Activated T-cell treated with anti-CD3 and anti-CD28 coated beads, Interleukin-2, amount 50 U/mL, for 72 hours (primary cell): ENCODE measurements around the gene FHIT. TPM values are rescaled to one million over a fixed set of nuclear protein-coding genes. Genes with fewer than 3 reads are reported as not detected.

Experiments
- ATAC-seq, 2 donors: fragments of 150-1000 bp; cut with Tn5 transposase; replicated peaks in 1 of 2; 2 replicates each; pipeline ENCODE4 v1.10.0; 2021; ENCODE audit warnings: moderate library complexity in 2 of 2, mild to moderate bottlenecking in 1 of 2
- DNase-seq, 2 donors: peaks; one replicate each; pipeline ENCODE4 v3.0.0; 2021 to 2022; ENCODE audit warnings: mixed read lengths in 1 of 2
- H3K27ac Mint-ChIP-seq: one replicate; pipeline ENCODE4 v1.8.0; 2022; ENCODE audit warnings: mild to moderate bottlenecking, moderate library complexity, mixed read lengths
- H3K27me3 Mint-ChIP-seq: one replicate; pipeline ENCODE4 v1.8.0; 2022; ENCODE audit warnings: low read depth, mixed read lengths
- H3K36me3 Mint-ChIP-seq, 2 donors: one replicate each; pipeline ENCODE4 v1.8.0; 2022; ENCODE audit warnings: mixed read lengths in 2 of 2, mild to moderate bottlenecking in 1 of 2; ENCODE audit not compliant: insufficient read depth in 2 of 2
- H3K4me1 Mint-ChIP-seq: one replicate; pipeline ENCODE4 v1.8.0; 2022; ENCODE audit warnings: low read depth, mixed read lengths
- H3K4me3 Mint-ChIP-seq, 2 donors: one replicate each; pipeline ENCODE4 v1.8.0; 2022; ENCODE audit warnings: mild to moderate bottlenecking in 2 of 2, mixed read lengths in 2 of 2, moderate library complexity in 2 of 2
- H3K9me3 Mint-ChIP-seq, 2 donors: one replicate each; pipeline ENCODE4 v1.8.0; 2022; ENCODE audit warnings: mixed read lengths in 2 of 2
- total RNA-seq, 2 donors: library from RNA; stranded (reverse); gene quantifications; one replicate each; pipeline ENCODE4 v1.2.3, GENCODE V29; 2022

Gene FHIT
- total RNA-seq, 2 donors from 2014 or later = 48.2 to 54.9 TPM

DNA sequence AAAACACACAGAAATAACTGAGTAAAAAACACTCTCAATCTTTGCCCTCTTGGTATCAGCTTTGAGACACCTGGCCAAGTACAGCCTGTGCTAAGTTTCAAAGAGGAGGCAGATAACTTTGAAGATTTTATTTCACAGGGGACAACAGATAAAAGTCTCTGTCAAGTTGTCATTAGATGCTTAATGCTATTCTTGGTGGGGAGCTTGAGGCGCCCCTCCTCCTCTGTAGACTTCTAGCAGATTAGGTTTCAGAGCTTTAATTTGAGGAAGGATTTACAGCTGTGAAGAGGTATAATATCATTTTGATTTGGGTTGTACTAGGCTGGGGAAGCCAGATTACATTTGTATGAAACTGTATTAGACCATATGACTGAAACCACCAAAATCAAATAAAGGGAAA, 620.3 kb downstream of the FHIT start:
- Mint-ChIP-seq H3K36me3 (no peaks in the 10 kb centered on the region), H3K27me3 (no peaks in the 10 kb centered on the region), H3K9me3 (no peaks in the 10 kb centered on the region), H3K27ac (no peak overlapping the region), H3K4me3 (no peak overlapping the region), H3K4me1 (no peaks in the 10 kb centered on the region)
- no peak for ATAC-seq
- DNase-seq = no peak

DNA sequence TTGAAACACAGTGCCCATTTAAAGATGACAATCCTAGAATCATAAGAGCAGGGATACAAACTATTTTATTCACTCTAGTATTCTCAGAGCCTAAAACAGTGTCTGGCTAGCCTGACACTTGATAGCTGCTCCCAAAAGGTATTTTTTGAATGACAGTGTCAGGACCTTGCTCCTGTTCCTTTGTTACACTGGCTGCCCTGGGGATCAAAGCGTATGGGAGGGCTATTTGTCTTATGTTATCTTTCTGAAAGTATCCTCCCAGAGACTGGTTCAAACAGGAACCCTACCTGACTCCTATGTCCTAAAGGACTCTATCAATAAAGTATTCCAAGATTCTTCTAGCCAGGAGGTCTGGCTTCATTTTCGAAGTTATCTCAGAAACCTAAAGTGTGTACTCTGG, 621.4 kb downstream of the FHIT start:
- Mint-ChIP-seq H3K4me3 (no peak overlapping the region), H3K36me3 (no peaks in the 10 kb centered on the region), H3K27ac (no peak overlapping the region), H3K4me1 (no peaks in the 10 kb centered on the region), H3K9me3 (peaks cover 0 to 2% of the 10 kb centered on the region in 2 donors), H3K27me3 (no peaks in the 10 kb centered on the region)
- no peak for ATAC-seq
- no peak for DNase-seq

DNA sequence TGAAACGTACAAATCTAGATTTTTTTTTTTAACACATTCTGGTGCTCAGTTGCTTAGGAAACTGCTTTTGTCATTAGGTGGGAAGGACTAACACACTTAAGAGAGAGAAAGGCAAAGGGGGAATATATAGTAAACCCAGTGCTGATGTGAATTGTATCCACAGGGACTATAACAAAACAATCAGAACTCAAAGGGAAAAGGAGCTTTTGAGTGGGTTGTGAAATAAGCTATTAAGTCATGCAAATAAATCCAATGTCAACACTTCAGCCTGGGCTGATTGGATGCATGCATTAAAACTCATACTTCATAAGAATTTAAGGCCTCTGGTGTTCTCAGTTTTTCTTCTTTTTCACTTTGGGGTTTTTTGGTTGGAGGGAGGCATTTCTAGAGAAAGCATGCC, 628.9 kb downstream of the FHIT start:
- no peak overlapping the region for H3K27ac Mint-ChIP-seq
- no peaks in the 10 kb centered on the region for H3K27me3 Mint-ChIP-seq
- no peaks in the 10 kb centered on the region for H3K4me1 Mint-ChIP-seq
- ATAC-seq = no peak
- H3K9me3 Mint-ChIP-seq = peaks cover 2 to 4% of the 10 kb centered on the region in 2 donors
- DNase-seq = no peak
- H3K36me3 Mint-ChIP-seq = peaks cover 0 to 4% of the 10 kb centered on the region in 2 donors
- no peak overlapping the region for H3K4me3 Mint-ChIP-seq

DNA sequence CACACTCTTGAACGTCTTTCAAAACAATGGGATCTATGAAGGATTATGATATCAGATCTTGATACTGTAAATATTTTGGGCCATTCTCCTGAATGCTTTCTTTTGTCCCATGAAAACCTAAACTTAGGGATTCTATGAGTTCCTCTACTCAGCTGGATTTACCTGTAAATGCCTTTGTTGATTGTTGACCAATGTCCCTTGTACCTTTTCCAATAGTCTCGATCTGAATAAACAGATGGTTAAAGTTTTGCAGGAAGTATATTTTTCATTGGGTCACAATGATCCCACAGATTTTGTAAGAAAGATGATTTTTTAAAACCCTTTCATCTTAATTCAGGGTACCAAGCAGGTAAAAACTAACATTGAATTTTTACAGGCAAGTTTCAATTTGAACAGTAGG, 634.1 kb downstream of the FHIT start:
- Mint-ChIP-seq H3K4me1 (no peaks in the 10 kb centered on the region), H3K9me3 (peaks cover 5 to 8% of the 10 kb centered on the region in 2 donors), H3K4me3 (no peak overlapping the region), H3K27ac (no peak overlapping the region), H3K27me3 (no peaks in the 10 kb centered on the region), H3K36me3 (peaks cover 0 to 2% of the 10 kb centered on the region in 2 donors)
- ATAC-seq = no peak
- no peak for DNase-seq

DNA sequence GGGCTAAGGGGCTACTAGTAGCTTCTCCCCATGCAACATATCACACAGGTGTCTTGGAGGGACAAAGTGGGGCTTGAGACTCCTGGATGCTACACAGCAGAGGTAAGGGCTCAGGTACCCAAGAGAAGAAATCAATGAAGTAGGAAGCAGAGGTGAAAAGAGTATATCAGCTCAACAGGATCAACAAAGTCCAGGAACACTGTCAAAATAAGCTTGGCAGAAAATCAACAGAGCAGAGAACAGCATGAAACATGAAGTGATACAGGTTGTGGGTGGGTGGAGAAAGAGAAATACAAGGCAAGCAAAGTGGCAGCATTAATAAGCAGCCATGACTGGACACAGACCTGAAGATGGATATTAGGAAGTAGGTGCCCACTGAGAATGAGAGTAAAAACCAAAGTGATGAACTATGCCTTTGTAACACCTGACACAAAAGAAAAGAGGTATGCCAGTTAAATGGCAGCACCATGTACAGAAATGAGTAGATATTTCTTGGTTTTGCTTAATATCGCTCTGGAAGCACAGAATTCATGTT, 637.4 kb downstream of the FHIT start:
- DNase-seq = no peak

DNA sequence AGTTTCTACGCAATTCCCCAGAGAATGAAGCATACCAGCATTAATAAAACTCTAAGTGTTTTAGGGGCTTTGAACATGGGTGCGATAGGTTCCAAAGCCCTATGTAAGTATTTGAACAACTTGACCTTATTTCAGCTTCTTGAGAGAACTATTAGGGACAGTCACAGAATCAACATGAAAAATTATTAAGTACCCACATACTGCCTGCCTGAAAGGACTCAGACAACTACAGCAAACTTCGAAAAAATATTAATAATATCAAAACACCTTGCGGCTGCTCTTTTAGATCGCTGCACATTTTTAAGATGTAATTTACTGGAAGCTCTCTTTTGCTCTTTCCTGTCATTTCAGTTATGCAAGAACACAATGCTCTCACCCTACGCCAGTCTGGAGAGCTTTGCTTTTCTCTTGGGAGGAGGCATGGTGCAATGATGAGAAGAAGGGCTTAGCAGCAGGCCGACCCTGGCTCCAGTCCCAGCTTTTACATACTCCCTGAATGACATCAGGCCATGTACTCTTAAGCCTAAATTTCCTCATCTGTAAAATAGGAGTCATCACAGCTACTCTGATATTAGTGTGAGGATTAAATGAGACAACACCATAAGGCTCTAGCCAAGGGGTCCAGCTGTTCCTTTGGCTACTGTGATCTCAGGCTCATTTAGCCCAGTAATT, 640.7 kb downstream of the FHIT start:
- H3K36me3 Mint-ChIP-seq = no peaks in the 10 kb centered on the region

More for the DNA sequence above, 637.4 kb downstream of the FHIT start:
- Mint-ChIP-seq H3K27ac (no peak overlapping the region), H3K4me1 (no peaks in the 10 kb centered on the region), H3K27me3 (no peaks in the 10 kb centered on the region), H3K9me3 (peaks cover 5% of the 10 kb centered on the region in 2 donors), H3K36me3 (peaks cover 0 to 2% of the 10 kb centered on the region in 2 donors), H3K4me3 (no peak overlapping the region)
- ATAC-seq = no peak

DNA sequence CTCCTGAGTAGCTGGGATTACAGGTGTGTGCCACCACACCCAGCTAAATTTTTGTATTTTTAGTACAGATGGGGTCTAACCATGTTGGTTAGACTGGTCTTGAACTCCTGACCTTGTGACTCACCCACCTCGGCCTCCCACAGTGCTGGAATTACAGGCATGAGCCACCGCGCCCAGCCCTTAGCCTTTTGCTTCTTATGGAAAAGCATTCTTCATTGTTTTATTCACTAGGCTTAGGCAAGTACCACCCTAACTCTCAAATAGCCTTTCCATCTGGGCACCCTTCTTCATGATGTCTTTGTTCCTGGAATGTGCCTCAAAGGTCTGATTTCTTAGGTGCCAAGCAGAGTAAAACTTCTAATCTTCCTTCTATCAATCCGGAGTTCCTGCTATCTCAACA, 641.8 kb downstream of the FHIT start:
- Mint-ChIP-seq H3K9me3 (peaks cover 4 to 5% of the 10 kb centered on the region in 2 donors), H3K27me3 (no peaks in the 10 kb centered on the region), H3K4me3 (no peak overlapping the region), H3K27ac (no peak overlapping the region), H3K36me3 (no peaks in the 10 kb centered on the region), H3K4me1 (no peaks in the 10 kb centered on the region)
- DNase-seq (no peak), ATAC-seq (no peak)

More for the DNA sequence above, 640.7 kb downstream of the FHIT start:
- Mint-ChIP-seq H3K27me3 (no peaks in the 10 kb centered on the region), H3K9me3 (peaks cover 5% of the 10 kb centered on the region in 2 donors), H3K27ac (no peak overlapping the region), H3K4me3 (no peak overlapping the region), H3K4me1 (no peaks in the 10 kb centered on the region)
- DNase-seq (no peak), ATAC-seq (no peak)

DNA sequence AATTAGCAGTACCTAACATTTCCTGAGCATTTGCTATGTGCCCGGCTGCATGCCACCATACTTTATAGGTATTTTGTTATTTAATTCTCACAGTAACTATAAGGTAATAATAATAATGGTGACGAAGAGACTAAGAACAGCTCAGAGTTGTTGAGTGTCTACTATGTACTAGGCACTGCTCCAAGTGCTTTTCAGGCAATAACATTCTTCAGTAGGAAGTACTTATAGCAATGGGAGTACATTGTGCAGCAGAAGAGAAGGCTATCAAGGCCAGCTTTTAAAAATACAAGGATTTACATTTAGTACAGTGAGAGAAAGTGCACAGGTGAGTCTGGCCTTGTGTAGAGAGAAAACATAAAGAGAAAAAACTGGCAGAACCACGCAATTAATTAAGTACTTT, 647.4 kb downstream of the FHIT start:
- Mint-ChIP-seq H3K4me1 (peaks cover 11% of the 10 kb centered on the region), H3K9me3 (no peaks in the 10 kb centered on the region), H3K4me3 (no peak overlapping the region), H3K27me3 (no peaks in the 10 kb centered on the region), H3K36me3 (no peaks in the 10 kb centered on the region), H3K27ac (no peak overlapping the region)
- no peak for ATAC-seq
- DNase-seq = no peak

DNA sequence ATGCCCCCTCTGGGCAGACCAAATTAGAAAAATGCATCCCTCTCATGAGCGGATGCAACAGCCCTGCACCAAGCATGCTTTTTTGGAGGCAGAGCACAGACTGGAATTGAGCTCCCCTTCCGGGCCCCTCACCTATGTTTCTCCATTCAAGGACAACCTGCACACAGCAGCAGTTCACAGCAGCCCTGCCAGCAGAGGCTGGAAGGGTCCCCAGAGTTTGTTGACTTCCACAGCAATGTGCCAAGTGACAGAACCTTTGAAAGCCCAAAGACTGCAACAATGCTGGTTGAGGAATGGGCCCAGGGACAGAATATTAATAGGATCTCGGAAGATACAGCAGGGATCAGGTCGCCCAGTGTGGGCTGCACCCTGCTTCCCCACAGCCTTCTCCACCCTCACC, 650.4 kb downstream of the FHIT start:
- no peak for DNase-seq
- no peak overlapping the region for H3K4me3 Mint-ChIP-seq

DNA sequence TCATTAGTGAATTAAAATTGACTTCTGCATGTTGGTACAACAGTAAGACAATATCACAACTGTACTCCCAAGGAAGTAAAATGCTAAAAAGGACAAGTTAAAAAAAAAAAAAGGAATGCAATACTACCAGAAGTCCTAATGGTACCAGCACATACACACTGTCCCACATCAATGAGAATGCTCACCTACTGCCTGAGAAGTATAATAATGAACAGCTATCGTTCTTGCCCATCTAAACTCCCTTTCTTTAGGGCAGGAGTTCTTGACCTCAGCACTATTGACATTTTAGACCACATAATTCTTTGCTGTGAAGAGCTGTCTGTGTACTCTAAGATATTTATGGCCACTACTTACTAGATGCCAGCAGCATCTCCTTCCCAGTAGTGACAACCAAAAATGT, 651.7 kb downstream of the FHIT start:
- H3K36me3 Mint-ChIP-seq = no peaks in the 10 kb centered on the region
- H3K4me1 Mint-ChIP-seq = peaks cover 11% of the 10 kb centered on the region
- H3K4me3 Mint-ChIP-seq = no peak overlapping the region
- H3K27me3 Mint-ChIP-seq = peaks cover 7% of the 10 kb centered on the region
- no peak overlapping the region for H3K27ac Mint-ChIP-seq
- ATAC-seq (no peak), DNase-seq (no peak)
- peaks cover 0 to 5% of the 10 kb centered on the region in 2 donors for H3K9me3 Mint-ChIP-seq

More for the DNA sequence above, 650.4 kb downstream of the FHIT start:
- Mint-ChIP-seq H3K27me3 (peaks cover 7% of the 10 kb centered on the region), H3K4me1 (peaks cover 11% of the 10 kb centered on the region), H3K27ac (no peak overlapping the region), H3K9me3 (no peaks in the 10 kb centered on the region), H3K36me3 (no peaks in the 10 kb centered on the region)
- no peak for ATAC-seq

DNA sequence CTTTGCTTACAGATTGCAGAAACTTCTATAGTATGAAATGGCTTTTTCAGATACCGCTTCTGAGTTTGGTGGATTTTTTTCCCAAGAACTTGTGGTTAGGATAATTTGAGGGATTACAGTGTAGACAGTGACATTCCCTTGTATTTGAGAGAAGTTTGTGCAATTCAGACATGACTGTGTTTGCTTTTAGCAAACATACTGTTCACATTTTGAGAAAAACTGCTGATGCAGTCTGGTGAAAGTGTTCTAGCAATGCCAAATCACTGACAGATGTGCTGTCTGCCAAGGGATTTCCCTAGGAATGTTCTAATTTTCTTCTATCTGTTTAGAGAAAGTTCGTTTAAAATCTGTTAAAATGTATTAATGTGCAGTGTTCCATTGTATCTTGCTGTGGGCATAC, 652.6 kb downstream of the FHIT start:
- Mint-ChIP-seq H3K27ac (no peak overlapping the region), H3K4me3 (no peak overlapping the region), H3K36me3 (no peaks in the 10 kb centered on the region)

DNA sequence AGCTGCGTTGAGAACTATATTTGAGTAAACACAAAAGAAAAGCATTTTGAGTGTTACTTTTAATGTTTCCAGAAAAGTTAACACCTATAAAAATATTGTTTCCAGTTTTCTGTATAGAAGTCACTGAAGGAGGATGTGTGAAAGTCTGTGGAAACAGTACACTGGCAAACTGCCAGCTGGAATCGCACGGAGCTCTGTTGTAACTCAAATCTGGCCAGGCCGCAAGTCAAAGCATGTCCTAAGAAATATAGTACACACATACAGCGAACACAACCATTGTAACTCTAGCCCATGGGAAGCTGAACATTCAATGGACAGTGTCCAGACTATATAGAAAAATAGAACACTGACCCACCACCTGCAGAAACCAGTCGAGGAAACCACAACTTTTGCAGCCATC, 657.2 kb downstream of the FHIT start:
- no peak for DNase-seq
- Mint-ChIP-seq H3K4me1 (no peaks in the 10 kb centered on the region), H3K4me3 (no peak overlapping the region), H3K36me3 (no peaks in the 10 kb centered on the region), H3K9me3 (peaks cover 0 to 5% of the 10 kb centered on the region in 2 donors), H3K27me3 (peaks cover 7% of the 10 kb centered on the region), H3K27ac (no peak overlapping the region)
- ATAC-seq = no peak

More for the DNA sequence above, 652.6 kb downstream of the FHIT start:
- DNase-seq (no peak), ATAC-seq (no peak)
- peaks cover 0 to 5% of the 10 kb centered on the region in 2 donors for H3K9me3 Mint-ChIP-seq
- peaks cover 11% of the 10 kb centered on the region for H3K4me1 Mint-ChIP-seq
- H3K27me3 Mint-ChIP-seq = peaks cover 7% of the 10 kb centered on the region

DNA sequence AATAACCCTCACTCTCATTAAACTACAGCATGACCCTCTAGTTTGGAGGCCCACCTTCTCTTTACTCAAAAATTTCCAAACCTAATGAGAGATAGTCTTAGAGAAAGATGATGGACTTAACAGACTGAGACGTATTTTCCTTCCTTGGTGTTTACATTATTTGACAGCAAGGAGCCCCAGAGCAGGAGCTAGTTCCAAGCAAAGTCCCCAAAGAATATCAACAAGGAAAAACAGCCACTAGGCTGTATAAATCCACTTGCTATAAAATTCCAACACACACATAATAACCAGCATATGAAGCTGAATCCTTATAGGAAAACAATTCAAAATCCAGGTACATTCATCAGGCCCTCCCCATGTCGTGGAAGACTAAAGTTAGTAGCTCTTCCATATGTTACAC, 660.0 kb downstream of the FHIT start:
- peaks cover 4 to 5% of the 10 kb centered on the region in 2 donors for H3K9me3 Mint-ChIP-seq
- peaks cover 4% of the 10 kb centered on the region for H3K27me3 Mint-ChIP-seq
- H3K4me3 Mint-ChIP-seq = no peak overlapping the region
- ATAC-seq (no peak), DNase-seq (no peak)
- no peaks in the 10 kb centered on the region for H3K4me1 Mint-ChIP-seq
- H3K36me3 Mint-ChIP-seq = no peaks in the 10 kb centered on the region
- no peak overlapping the region for H3K27ac Mint-ChIP-seq

DNA sequence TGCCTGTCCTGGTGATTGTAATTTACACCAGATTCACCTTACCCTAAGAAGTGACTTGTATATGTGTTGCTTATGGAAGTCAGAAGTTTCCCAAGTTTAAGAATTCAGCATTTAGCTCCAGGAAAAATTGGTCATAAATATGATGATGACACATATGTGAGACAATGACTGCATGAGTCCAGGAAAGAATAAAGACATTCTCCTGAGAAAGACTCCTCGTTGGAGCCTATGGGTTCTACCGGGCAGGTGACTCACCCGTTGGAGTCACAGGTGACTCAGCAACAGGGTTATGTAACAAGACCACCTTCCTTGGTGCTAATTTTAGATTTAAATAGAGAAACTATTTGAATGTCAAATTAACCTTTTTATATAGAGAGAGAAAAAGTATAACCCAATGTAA, 662.4 kb downstream of the FHIT start:
- no peak overlapping the region for H3K27ac Mint-ChIP-seq
- peaks cover 0 to 4% of the 10 kb centered on the region in 2 donors for H3K9me3 Mint-ChIP-seq
- no peaks in the 10 kb centered on the region for H3K27me3 Mint-ChIP-seq
- ATAC-seq = no peak
- H3K4me1 Mint-ChIP-seq = no peaks in the 10 kb centered on the region
- H3K36me3 Mint-ChIP-seq = no peaks in the 10 kb centered on the region
- no peak for DNase-seq
- H3K4me3 Mint-ChIP-seq = no peak overlapping the region
